Endodermal cell (in vitro differentiated cells): ENCODE results near the gene TUG1. TPM values are rescaled to one million over a fixed set of nuclear protein-coding genes. Genes with fewer than 3 reads are reported as not detected.

Experiments
- DNase-seq: peaks from one replicate; pipeline ENCODE4 v3.0.0-alpha.2; 2017
- H3K27ac ChIP-seq: 2 replicates; pipeline ENCODE4 v1.5.1; 2013; ENCODE audit warnings: mild to moderate bottlenecking, low read depth, low read length, moderate library complexity
- H3K27me3 ChIP-seq: 2 replicates; pipeline ENCODE4 v1.6.1; 2013; ENCODE audit warnings: mild to moderate bottlenecking, low read length, moderate library complexity; ENCODE audit not compliant: insufficient read depth, control insufficient read depth, poor library complexity, severe bottlenecking
- H3K36me3 ChIP-seq: 2 replicates; pipeline ENCODE4 v1.7.0; 2013; ENCODE audit warnings: mild to moderate bottlenecking, low read length, moderate library complexity; ENCODE audit not compliant: control insufficient read depth, insufficient read depth
- H3K4me1 ChIP-seq: one replicate; pipeline ENCODE4 v1.7.0; 2013; ENCODE audit warnings: low read length; ENCODE audit not compliant: control insufficient read depth, insufficient read depth
- H3K4me3 ChIP-seq: 2 replicates; pipeline ENCODE4 v1.5.1; 2013; ENCODE audit warnings: mild to moderate bottlenecking, low read length, moderate library complexity
- H3K9ac ChIP-seq: 2 replicates; pipeline ENCODE4 v1.6.1; 2013; ENCODE audit warnings: mild to moderate bottlenecking, low read length, moderate library complexity; ENCODE audit not compliant: poor library complexity, severe bottlenecking; ENCODE audit errors: extremely low read depth
- H3K9me3 ChIP-seq: 2 replicates; pipeline ENCODE4 v1.6.1; 2013; ENCODE audit warnings: mild to moderate bottlenecking, low read length, moderate library complexity; ENCODE audit not compliant: control insufficient read depth
- H3K27ac Mint-ChIP-seq: 2 replicates; pipeline ENCODE4 v1.8.0; 2020; ENCODE audit warnings: mixed read lengths
- H3K27me3 Mint-ChIP-seq: 2 replicates; pipeline ENCODE4 v1.8.0; 2021; ENCODE audit warnings: mild to moderate bottlenecking, mixed read lengths; ENCODE audit not compliant: insufficient read depth
- H3K36me3 Mint-ChIP-seq: 2 replicates; pipeline ENCODE4 v1.8.0; 2020; ENCODE audit warnings: low read depth, mixed read lengths
- H3K4me1 Mint-ChIP-seq: 2 replicates; pipeline ENCODE4 v1.8.0; 2020; ENCODE audit warnings: mixed read lengths
- H3K4me3 Mint-ChIP-seq: 2 replicates; pipeline ENCODE4 v1.8.0; 2020; ENCODE audit warnings: mild to moderate bottlenecking, moderate library complexity, mixed read lengths
- H3K9me3 Mint-ChIP-seq: 2 replicates; pipeline ENCODE4 v1.8.0; 2020; ENCODE audit warnings: mild to moderate bottlenecking, mixed read lengths
- CTCF ChIP-seq: fragments of 200-600 bp; sonication (generic); conservative IDR thresholded peaks from 2 replicates; pipeline ENCODE4 v1.5.0; 2021; ENCODE audit warnings: antibody characterized with exemption, mild to moderate bottlenecking
- WGBS, 2 experiments: methylation state at CpG; one replicate each; pipeline versions ENCODE4 v1.1.5 to v1.1.7; 2013; ENCODE audit warnings: missing lambda C conversion rate in 2 of 2, mixed read lengths in 1 of 2; ENCODE audit not compliant: insufficient coverage in 1 of 2, insufficient read length in 1 of 2; 5-methylcytosine and 5-hydroxymethylcytosine counted together
- total RNA-seq, 2 donors: library from RNA; stranded (reverse); fragmentation: NEBNext Ultra II Directional in 1 of 2; extraction: Animal tissue kit (Norgen Biotek cat#: 25700) in 1 of 2; gene quantifications; 2 replicates in 1 of 2; 3 replicates in 1 of 2; pipeline ENCODE4 v1.2.1, GENCODE V29; 2021

TUG1 gene
- total RNA-seq, 2 donors from 2014 or later, result 113 to 123 TPM

GRCh38 chr22:30932661-30933060 lies 36.4 kb upstream of the TUG1 start:
- Histone ChIP-seq H3K36me3 (peaks cover 94% of the 10 kb centered on the region), H3K9me3 (no peaks in the 10 kb centered on the region), H3K9ac (no peak overlapping the region), H3K27me3 (no peaks in the 10 kb centered on the region), H3K4me3 (no peak overlapping the region), H3K4me1 (no peaks in the 10 kb centered on the region), H3K27ac (no peak overlapping the region)
- TF ChIP-seq CTCF, result no peak
- Mint-ChIP-seq H3K9me3 (no peaks in the 10 kb centered on the region), H3K27me3 (no peaks in the 10 kb centered on the region), H3K36me3 (peaks cover 82% of the 10 kb centered on the region), H3K27ac (no peak overlapping the region), H3K4me1 (no peaks in the 10 kb centered on the region), H3K4me3 (no peak overlapping the region)
- DNase-seq, result no peak
- WGBS, 2 experiments, result 95 to 98% methylated on average over 11 to 16 of the region's 16 CpGs

GRCh38 chr22:30933457-30933856 lies 35.6 kb upstream of the TUG1 start:
- H3K4me3 ChIP-seq, result no peak overlapping the region
- H3K27ac ChIP-seq, result no peak overlapping the region
- H3K4me3 Mint-ChIP-seq, result no peak overlapping the region
- H3K27me3 Mint-ChIP-seq, result no peaks in the 10 kb centered on the region
- H3K36me3 Mint-ChIP-seq, result peaks cover 81% of the 10 kb centered on the region
- no peaks in the 10 kb centered on the region for H3K4me1 Mint-ChIP-seq
- 95 to 100% methylated on average over 3 to 7 of the region's 7 CpGs for WGBS, 2 experiments
- H3K27me3 ChIP-seq, result no peaks in the 10 kb centered on the region
- no peaks in the 10 kb centered on the region for H3K9me3 ChIP-seq
- DNase-seq, result no peak
- no peaks in the 10 kb centered on the region for H3K4me1 ChIP-seq
- H3K9ac ChIP-seq, result no peak overlapping the region
- TF ChIP-seq CTCF, result no peak
- peaks cover 94% of the 10 kb centered on the region for H3K36me3 ChIP-seq
- H3K27ac Mint-ChIP-seq, result no peak overlapping the region
- no peaks in the 10 kb centered on the region for H3K9me3 Mint-ChIP-seq

GRCh38 chr22:30934053-30934452 lies 35.0 kb upstream of the TUG1 start:
- Histone ChIP-seq H3K9ac (no peak overlapping the region), H3K4me3 (no peak overlapping the region), H3K27me3 (no peaks in the 10 kb centered on the region), H3K9me3 (no peaks in the 10 kb centered on the region), H3K36me3 (peaks cover 94% of the 10 kb centered on the region), H3K4me1 (no peaks in the 10 kb centered on the region), H3K27ac (no peak overlapping the region)
- H3K27ac Mint-ChIP-seq, result no peak overlapping the region
- H3K27me3 Mint-ChIP-seq, result no peaks in the 10 kb centered on the region
- H3K36me3 Mint-ChIP-seq, result peaks cover 80% of the 10 kb centered on the region
- H3K4me3 Mint-ChIP-seq, result no peak overlapping the region
- H3K9me3 Mint-ChIP-seq, result no peaks in the 10 kb centered on the region
- no peaks in the 10 kb centered on the region for H3K4me1 Mint-ChIP-seq
- DNase-seq, result no peak
- WGBS, 2 experiments, result 89 to 96% methylated on average over 3 to 8 of the region's 8 CpGs
- TF ChIP-seq CTCF, result no peak
